HEK293 (cell line): ENCODE results near the gene CD55.

Source experiments
- CTCF ChIA-PET: fragments of 350-600 bp; formaldehyde crosslinking; extraction: SDS; loops from one replicate; lab custom pipeline; 2021; ENCODE audit warnings: antibody characterized with exemption; lab: Yijun Ruan, JAX
- POLR2A ChIA-PET: fragments of 300-600 bp; formaldehyde crosslinking; extraction: SDS; loops from one replicate; lab custom pipeline; 2020; ENCODE audit warnings: antibody characterized with exemption, inconsistent platforms; lab: Yijun Ruan, JAX
- H3K27ac ChIP-seq: fragments of 200-500 bp; sonication (Bioruptor generic); 2 replicates; pipeline ENCODE4 v1.5.1; 2014; ENCODE audit warnings: low read depth, low read length, control low read depth, inconsistent platforms; ENCODE audit errors: extremely low read depth
- H3K36me3 ChIP-seq, 2 experiments: fragments of 200-500 bp in 1 of 2; sonication (Bioruptor generic) in 1 of 2; 1 replicate in 1 of 2; 2 replicates in 1 of 2; pipeline ENCODE4 v1.5.1; 2014 to 2017; ENCODE audit warnings: inconsistent platforms in 2 of 2, low read length in 2 of 2; ENCODE audit not compliant: control insufficient read depth in 2 of 2, insufficient read depth in 1 of 2
- H3K4me1 ChIP-seq: fragments of 200-500 bp; sonication (Bioruptor generic); 2 replicates; pipeline ENCODE4 v1.5.1; 2014; ENCODE audit warnings: mild to moderate bottlenecking, low read length, inconsistent platforms; ENCODE audit not compliant: control insufficient read depth, insufficient read depth
- H3K4me3 ChIP-seq: 2 replicates; pipeline ENCODE4 v1.5.1; 2011; ENCODE audit warnings: low read depth, mild to moderate bottlenecking, control low read depth, low read length, moderate library complexity
- H3K9me3 ChIP-seq: fragments of 200-500 bp; sonication (Bioruptor generic); 2 replicates; pipeline ENCODE4 v1.5.1; 2014; ENCODE audit warnings: low read depth, low read length, inconsistent platforms; ENCODE audit not compliant: control insufficient read depth, insufficient read depth
- MEIS1 ChIP-seq: sonication (generic); formaldehyde crosslinking; IDR thresholded peaks from 2 replicates; pipeline ENCODE4 v1.8.1; 2022; ENCODE audit warnings: missing genetic modification reagents, mild to moderate bottlenecking, borderline replicate concordance
- PRDM1 ChIP-seq: fragments of 450-650 bp; formaldehyde crosslinking; IDR thresholded peaks from 2 replicates; pipeline ENCODE4; 2016; ENCODE audit warnings: missing biosample characterization, missing genetic modification characterization
- TCF7L2 ChIP-seq: IDR thresholded peaks from 2 replicates; pipeline ENCODE4 v1.6.1; 2011; ENCODE audit warnings: low read depth, mild to moderate bottlenecking, inconsistent platforms, low read length, moderate library complexity, borderline replicate concordance
- TRIM28 ChIP-seq: IDR thresholded peaks from 2 replicates; pipeline ENCODE4 v1.6.1; 2011; ENCODE audit warnings: low read length, control low read depth, borderline replicate concordance
- YY2 ChIP-seq: fragments of 450-650 bp; formaldehyde crosslinking; IDR thresholded peaks from 2 replicates; pipeline ENCODE4 v1.5.1; 2016; ENCODE audit warnings: missing biosample characterization, missing genetic modification characterization
- ZNF146 ChIP-seq: fragments of 450-650 bp; formaldehyde crosslinking; IDR thresholded peaks from 2 replicates; pipeline ENCODE4 v1.5.1; 2016; ENCODE audit warnings: missing biosample characterization, missing genetic modification characterization
- ZNF155 ChIP-seq: fragments of 450-650 bp; formaldehyde crosslinking; IDR thresholded peaks from 2 replicates; pipeline ENCODE4 v1.5.1; 2016; ENCODE audit warnings: missing biosample characterization, missing genetic modification characterization
- ZNF157 ChIP-seq: fragments of 450-650 bp; formaldehyde crosslinking; IDR thresholded peaks from 2 replicates; pipeline ENCODE4 v1.5.1; 2016; ENCODE audit warnings: missing biosample characterization, missing genetic modification characterization
- ZNF19 ChIP-seq: fragments of 450-650 bp; formaldehyde crosslinking; IDR thresholded peaks from 2 replicates; pipeline ENCODE4; 2016; ENCODE audit warnings: missing biosample characterization, missing genetic modification characterization, low read depth
- ZNF24 ChIP-seq: fragments of 450-650 bp; formaldehyde crosslinking; IDR thresholded peaks from 2 replicates; pipeline ENCODE4 v1.5.1; 2016; ENCODE audit warnings: missing biosample characterization, missing genetic modification characterization
- ZNF37A ChIP-seq: fragments of 450-650 bp; IDR thresholded peaks from 2 replicates; pipeline ENCODE4 v1.5.1; 2018; ENCODE audit warnings: missing biosample characterization, missing genetic modification characterization
- ZNF544 ChIP-seq: fragments of 450-650 bp; formaldehyde crosslinking; IDR thresholded peaks from 2 replicates; pipeline ENCODE4 v1.5.0; 2017; ENCODE audit warnings: missing biosample characterization, missing genetic modification characterization
- ZNF548 ChIP-seq: fragments of 450-650 bp; formaldehyde crosslinking; IDR thresholded peaks from 2 replicates; pipeline ENCODE4 v1.5.1; 2016; ENCODE audit warnings: missing biosample characterization, missing genetic modification characterization
- ZNF560 ChIP-seq: fragments of 450-650 bp; formaldehyde crosslinking; IDR thresholded peaks from 2 replicates; pipeline ENCODE4 v1.5.1; 2017; ENCODE audit warnings: missing biosample characterization, missing genetic modification characterization, borderline replicate concordance
- ZNF664 ChIP-seq: fragments of 450-650 bp; formaldehyde crosslinking; IDR thresholded peaks from 2 replicates; pipeline ENCODE4 v1.5.1; 2016; ENCODE audit warnings: missing biosample characterization, missing genetic modification characterization
- ZNF76 ChIP-seq: fragments of 450-650 bp; formaldehyde crosslinking; IDR thresholded peaks from 2 replicates; pipeline ENCODE4; 2016; ENCODE audit warnings: low read depth, missing biosample characterization, missing genetic modification characterization, borderline replicate concordance
- ZNF777 ChIP-seq: fragments of 450-650 bp; formaldehyde crosslinking; IDR thresholded peaks from 2 replicates; pipeline ENCODE4 v1.5.1; 2017; ENCODE audit warnings: missing biosample characterization, missing genetic modification characterization, borderline replicate concordance
- ZNF830 ChIP-seq: fragments of 450-650 bp; IDR thresholded peaks from 2 replicates; pipeline ENCODE4 v1.5.0; 2018; ENCODE audit warnings: missing biosample characterization, missing genetic modification characterization, low read depth, mild to moderate bottlenecking, moderate library complexity
- ZXDB ChIP-seq: fragments of 450-650 bp; formaldehyde crosslinking; IDR thresholded peaks from 2 replicates; pipeline ENCODE4 v1.5.1; 2016; ENCODE audit warnings: missing biosample characterization, missing genetic modification characterization
- TF ChIP-seq, protein P1 (sequence below): fragments of 450-650 bp; formaldehyde crosslinking; IDR thresholded peaks from 2 replicates; pipeline ENCODE4 v1.5.1; 2017; ENCODE audit warnings: missing biosample characterization, missing genetic modification characterization
- TF ChIP-seq, protein P2 (sequence below): fragments of 450-650 bp; formaldehyde crosslinking; IDR thresholded peaks from 2 replicates; pipeline ENCODE4 v1.5.1; 2016; ENCODE audit warnings: missing biosample characterization, missing genetic modification characterization
- TF ChIP-seq, protein P3 (sequence below): fragments of 450-650 bp; formaldehyde crosslinking; IDR thresholded peaks from 2 replicates; pipeline ENCODE4 v1.5.1; 2016; ENCODE audit warnings: missing biosample characterization, missing genetic modification characterization, borderline replicate concordance
- TF ChIP-seq, protein P4 (sequence below): fragments of 450-650 bp; formaldehyde crosslinking; IDR thresholded peaks from 2 replicates; pipeline ENCODE4 v1.5.1; 2016; ENCODE audit warnings: missing biosample characterization, missing genetic modification characterization, low read depth
- TF ChIP-seq, protein P5 (sequence below): fragments of 450-650 bp; formaldehyde crosslinking; IDR thresholded peaks from 2 replicates; pipeline ENCODE4 v1.5.1; 2016; ENCODE audit warnings: missing biosample characterization, missing genetic modification characterization, borderline replicate concordance

CD55 gene

DNA sequence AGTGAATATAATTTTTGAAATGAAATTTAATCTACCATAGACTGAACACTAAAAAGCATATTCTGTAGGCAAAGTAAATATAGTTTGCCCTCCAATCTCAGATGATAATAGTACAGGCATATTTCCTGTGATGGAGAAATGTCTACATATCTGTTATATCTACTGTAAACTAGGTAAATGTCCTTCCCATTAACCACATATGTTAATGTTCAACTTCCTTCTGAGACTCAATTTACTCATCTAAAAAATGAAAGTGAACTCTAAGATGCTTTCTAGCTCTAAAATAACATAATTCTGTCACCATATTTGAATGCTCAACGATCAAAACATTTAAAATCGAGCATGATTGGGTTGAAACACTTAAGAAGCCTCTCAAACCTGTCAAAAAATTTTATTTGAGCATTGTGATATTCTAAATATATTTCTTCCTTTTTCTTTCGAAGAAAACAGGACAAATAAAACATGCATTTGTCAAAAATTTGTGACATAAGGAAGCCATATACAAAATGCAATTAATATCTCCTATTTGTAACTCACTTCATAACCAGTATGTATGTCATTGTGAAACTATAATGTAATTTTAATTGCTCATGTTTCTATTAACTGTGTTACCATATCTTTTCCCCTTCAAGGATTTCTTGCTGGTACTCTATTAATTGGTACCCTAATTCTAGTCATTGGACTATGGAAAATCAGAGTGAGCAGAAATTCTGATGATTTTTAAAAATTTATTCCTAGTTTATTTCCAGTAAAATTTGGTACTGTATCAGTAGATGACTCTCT is 34.2 kb downstream of the CD55 start:
- TF ChIP-seq ZNF146 (tag by site-specific recombination) = no peak
- no peak for TF ChIP-seq TRIM28
- TF ChIP-seq, protein P1, sequence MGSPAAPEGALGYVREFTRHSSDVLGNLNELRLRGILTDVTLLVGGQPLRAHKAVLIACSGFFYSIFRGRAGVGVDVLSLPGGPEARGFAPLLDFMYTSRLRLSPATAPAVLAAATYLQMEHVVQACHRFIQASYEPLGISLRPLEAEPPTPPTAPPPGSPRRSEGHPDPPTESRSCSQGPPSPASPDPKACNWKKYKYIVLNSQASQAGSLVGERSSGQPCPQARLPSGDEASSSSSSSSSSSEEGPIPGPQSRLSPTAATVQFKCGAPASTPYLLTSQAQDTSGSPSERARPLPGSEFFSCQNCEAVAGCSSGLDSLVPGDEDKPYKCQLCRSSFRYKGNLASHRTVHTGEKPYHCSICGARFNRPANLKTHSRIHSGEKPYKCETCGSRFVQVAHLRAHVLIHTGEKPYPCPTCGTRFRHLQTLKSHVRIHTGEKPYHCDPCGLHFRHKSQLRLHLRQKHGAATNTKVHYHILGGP (tag by site-specific recombination) = no peak
- no peak for TF ChIP-seq ZNF24
- Histone ChIP-seq H3K4me1 (no peaks in the 10 kb centered on the region), H3K4me3 (no peak overlapping the region), H3K36me3 (peaks cover 0 to 3% of the 10 kb centered on the region in 2 experiments; a peak in 1 of 3 replicates), H3K27ac (no peak overlapping the region), H3K9me3 (no peaks in the 10 kb centered on the region)
- CTCF ChIA-PET = interaction anchor here (1.2 kb wide), 1 partner anchor 50 kb away, joined by 3 read pairs; no protein-coding TSS in a partner anchor
- POLR2A ChIA-PET = no interaction called here

DNA sequence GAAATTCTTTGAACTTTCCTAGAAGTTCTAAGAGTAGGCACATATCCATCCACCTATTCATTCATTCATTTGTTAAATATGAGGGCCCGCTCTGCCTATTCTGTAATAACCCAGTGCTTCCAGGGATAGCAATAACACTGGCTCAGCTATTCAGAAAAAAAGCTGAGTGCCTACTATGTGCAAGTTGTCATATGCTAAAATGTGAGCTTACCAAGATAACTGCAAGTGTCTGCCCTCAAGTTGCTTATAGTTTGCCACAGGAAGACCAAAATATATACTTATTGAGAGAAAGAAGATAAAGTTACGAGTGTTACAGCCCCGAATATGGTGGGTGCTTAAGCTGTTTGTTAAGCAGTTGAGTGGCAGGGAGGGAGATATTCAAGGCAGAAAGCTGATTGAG is 39.6 kb downstream of the CD55 start:
- H3K4me3 ChIP-seq = no peak overlapping the region
- ChIA-PET CTCF (no interaction called here), POLR2A (no interaction called here)
- no peaks in the 10 kb centered on the region for H3K9me3 ChIP-seq
- peaks cover 0 to 19% of the 10 kb centered on the region in 2 experiments; a peak in 1 of 3 replicates for H3K36me3 ChIP-seq
- H3K27ac ChIP-seq = no peak overlapping the region
- TF ChIP-seq ZNF19 (no peak), ZNF157 (tag by site-specific recombination) (no peak), ZNF830 (tag by site-specific recombination) (no peak), ZNF777 (no peak), ZNF664 (tag by site-specific recombination) (no peak), ZNF155 (no peak), TCF7L2 (no peak), ZNF544 (tag by site-specific recombination) (no peak), ZNF560 (tag by site-specific recombination) (no peak), PRDM1 (tag by site-specific recombination) (no peak), ZNF37A (tag by site-specific recombination) (no peak), ZNF76 (no peak), ZXDB (no peak), ZNF548 (tag by site-specific recombination) (no peak), MEIS1 (CRISPR knock-in tag) (no peak), YY2 (tag by site-specific recombination) (no peak)
- TF ChIP-seq, protein P2, sequence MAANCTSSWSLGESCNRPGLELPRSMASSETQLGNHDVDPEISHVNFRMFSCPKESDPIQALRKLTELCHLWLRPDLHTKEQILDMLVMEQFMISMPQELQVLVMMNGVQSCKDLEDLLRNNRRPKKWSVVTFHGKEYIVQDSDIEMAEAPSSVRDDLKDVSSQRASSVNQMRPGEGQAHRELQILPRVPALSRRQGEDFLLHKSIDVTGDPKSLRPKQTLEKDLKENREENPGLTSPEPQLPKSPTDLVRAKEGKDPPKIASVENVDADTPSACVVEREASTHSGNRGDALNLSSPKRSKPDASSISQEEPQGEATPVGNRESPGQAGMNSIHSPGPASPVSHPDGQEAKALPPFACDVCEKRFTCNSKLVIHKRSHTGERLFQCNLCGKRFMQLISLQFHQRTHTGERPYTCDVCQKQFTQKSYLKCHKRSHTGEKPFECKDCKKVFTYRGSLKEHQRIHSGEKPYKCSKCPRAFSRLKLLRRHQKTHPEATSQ (tag by site-specific recombination) = no peak
- TF ChIP-seq, protein P3, sequence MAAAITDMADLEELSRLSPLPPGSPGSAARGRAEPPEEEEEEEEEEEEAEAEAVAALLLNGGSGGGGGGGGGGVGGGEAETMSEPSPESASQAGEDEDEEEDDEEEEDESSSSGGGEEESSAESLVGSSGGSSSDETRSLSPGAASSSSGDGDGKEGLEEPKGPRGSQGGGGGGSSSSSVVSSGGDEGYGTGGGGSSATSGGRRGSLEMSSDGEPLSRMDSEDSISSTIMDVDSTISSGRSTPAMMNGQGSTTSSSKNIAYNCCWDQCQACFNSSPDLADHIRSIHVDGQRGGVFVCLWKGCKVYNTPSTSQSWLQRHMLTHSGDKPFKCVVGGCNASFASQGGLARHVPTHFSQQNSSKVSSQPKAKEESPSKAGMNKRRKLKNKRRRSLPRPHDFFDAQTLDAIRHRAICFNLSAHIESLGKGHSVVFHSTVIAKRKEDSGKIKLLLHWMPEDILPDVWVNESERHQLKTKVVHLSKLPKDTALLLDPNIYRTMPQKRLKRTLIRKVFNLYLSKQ (tag by site-specific recombination) = no peak
- TF ChIP-seq, protein P4, sequence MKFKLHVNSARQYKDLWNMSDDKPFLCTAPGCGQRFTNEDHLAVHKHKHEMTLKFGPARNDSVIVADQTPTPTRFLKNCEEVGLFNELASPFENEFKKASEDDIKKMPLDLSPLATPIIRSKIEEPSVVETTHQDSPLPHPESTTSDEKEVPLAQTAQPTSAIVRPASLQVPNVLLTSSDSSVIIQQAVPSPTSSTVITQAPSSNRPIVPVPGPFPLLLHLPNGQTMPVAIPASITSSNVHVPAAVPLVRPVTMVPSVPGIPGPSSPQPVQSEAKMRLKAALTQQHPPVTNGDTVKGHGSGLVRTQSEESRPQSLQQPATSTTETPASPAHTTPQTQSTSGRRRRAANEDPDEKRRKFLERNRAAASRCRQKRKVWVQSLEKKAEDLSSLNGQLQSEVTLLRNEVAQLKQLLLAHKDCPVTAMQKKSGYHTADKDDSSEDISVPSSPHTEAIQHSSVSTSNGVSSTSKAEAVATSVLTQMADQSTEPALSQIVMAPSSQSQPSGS = no peak
- TF ChIP-seq, protein P5, sequence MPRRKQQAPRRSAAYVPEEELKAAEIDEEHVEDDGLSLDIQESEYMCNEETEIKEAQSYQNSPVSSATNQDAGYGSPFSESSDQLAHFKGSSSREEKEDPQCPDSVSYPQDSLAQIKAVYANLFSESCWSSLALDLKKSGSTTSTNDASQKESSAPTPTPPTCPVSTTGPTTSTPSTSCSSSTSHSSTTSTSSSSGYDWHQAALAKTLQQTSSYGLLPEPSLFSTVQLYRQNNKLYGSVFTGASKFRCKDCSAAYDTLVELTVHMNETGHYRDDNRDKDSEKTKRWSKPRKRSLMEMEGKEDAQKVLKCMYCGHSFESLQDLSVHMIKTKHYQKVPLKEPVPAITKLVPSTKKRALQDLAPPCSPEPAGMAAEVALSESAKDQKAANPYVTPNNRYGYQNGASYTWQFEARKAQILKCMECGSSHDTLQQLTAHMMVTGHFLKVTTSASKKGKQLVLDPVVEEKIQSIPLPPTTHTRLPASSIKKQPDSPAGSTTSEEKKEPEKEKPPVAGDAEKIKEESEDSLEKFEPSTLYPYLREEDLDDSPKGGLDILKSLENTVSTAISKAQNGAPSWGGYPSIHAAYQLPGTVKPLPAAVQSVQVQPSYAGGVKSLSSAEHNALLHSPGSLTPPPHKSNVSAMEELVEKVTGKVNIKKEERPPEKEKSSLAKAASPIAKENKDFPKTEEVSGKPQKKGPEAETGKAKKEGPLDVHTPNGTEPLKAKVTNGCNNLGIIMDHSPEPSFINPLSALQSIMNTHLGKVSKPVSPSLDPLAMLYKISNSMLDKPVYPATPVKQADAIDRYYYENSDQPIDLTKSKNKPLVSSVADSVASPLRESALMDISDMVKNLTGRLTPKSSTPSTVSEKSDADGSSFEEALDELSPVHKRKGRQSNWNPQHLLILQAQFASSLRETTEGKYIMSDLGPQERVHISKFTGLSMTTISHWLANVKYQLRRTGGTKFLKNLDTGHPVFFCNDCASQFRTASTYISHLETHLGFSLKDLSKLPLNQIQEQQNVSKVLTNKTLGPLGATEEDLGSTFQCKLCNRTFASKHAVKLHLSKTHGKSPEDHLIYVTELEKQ (tag by site-specific recombination) = no peak
- no peaks in the 10 kb centered on the region for H3K4me1 ChIP-seq
